Upper lobe of left lung (tissue), 4 donors: ENCODE results near the gene GBX2.

ENCODE experiments used
- EP300 ChIP-seq, 4 donors: sonication (generic); formaldehyde crosslinking; IDR thresholded peaks; one replicate each; pipeline ENCODE4 v1.5.1; 2017; ENCODE audit warnings: antibody characterized with exemption in 4 of 4, control low read depth in 2 of 4
- POLR2A ChIP-seq, 4 donors: fragments of 450-650 bp; IDR thresholded peaks; one replicate each; pipeline ENCODE4 v1.5.1; 2016 to 2017; ENCODE audit warnings: antibody characterized with exemption in 4 of 4, mild to moderate bottlenecking in 2 of 4
- TF ChIP-seq, protein P1 (sequence below), 6 experiments: fragments of 450-650 bp in 4 of 6; fragments of 200-600 bp in 2 of 6; sonication (generic) in 2 of 6; IDR thresholded peaks; one replicate each; pipeline ENCODE4 v1.5.1; 2016 to 2019; ENCODE audit warnings: antibody characterized with exemption in 6 of 6

DNA sequence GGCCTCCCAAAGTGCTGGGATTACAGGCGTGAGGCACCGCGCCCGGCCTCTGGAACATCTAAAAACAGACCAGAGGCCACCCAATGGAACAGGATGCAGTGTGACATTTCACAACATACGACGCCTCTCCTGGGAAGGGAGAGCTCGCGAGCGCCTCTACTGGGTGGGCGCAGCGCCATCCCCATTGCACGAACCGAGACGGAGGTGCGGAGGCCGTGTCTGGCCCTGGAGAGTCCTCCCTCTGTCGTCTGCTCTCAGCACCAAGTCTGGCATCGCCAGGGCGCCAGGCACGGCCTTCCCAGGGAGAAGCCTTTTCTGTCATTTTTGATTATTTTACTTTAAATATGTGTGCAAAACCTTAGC lies 9.4 kb upstream of the GBX2 start:
- TF ChIP-seq, protein P1, sequence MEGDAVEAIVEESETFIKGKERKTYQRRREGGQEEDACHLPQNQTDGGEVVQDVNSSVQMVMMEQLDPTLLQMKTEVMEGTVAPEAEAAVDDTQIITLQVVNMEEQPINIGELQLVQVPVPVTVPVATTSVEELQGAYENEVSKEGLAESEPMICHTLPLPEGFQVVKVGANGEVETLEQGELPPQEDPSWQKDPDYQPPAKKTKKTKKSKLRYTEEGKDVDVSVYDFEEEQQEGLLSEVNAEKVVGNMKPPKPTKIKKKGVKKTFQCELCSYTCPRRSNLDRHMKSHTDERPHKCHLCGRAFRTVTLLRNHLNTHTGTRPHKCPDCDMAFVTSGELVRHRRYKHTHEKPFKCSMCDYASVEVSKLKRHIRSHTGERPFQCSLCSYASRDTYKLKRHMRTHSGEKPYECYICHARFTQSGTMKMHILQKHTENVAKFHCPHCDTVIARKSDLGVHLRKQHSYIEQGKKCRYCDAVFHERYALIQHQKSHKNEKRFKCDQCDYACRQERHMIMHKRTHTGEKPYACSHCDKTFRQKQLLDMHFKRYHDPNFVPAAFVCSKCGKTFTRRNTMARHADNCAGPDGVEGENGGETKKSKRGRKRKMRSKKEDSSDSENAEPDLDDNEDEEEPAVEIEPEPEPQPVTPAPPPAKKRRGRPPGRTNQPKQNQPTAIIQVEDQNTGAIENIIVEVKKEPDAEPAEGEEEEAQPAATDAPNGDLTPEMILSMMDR (IDR thresholded peaks at IDR 0.05): peak in 1 of 6 experiments; percentile 3
- TF ChIP-seq POLR2A (IDR thresholded peaks at IDR 0.05) (no peak), EP300 (IDR thresholded peaks at IDR 0.05) (no peak)
